Measurements from ENCODE around the gene IRGQ. TPM values are rescaled to one million over a fixed set of nuclear protein-coding genes. Genes with fewer than 3 reads are reported as not detected.

Gene IRGQ
- total RNA-seq, 1 donor from 2014 or later, result 53.5 TPM

- no peak for DNase-seq (ENCODE audit: low read depth, low spot score)
- Mint-ChIP-seq H3K9me3 (no peaks in the 10 kb centered on the region), H3K27ac (ENCODE audit: unreplicated experiment) (no peak overlapping the region), H3K4me3 (peak overlapping the region; percentile 80), H3K27me3 (ENCODE audit: low read depth) (no peaks in the 10 kb centered on the region), H3K36me3 (ENCODE audit: low read depth) (no peaks in the 10 kb centered on the region), H3K4me1 (peaks cover 59% of the 10 kb centered on the region)
- no peak for TF ChIP-seq CTCF (conservative IDR thresholded peaks at IDR 0.05)
Observed at GRCh38 chr19:43578787-43579186, 17.1 kb downstream of the IRGQ start.

DNA sequence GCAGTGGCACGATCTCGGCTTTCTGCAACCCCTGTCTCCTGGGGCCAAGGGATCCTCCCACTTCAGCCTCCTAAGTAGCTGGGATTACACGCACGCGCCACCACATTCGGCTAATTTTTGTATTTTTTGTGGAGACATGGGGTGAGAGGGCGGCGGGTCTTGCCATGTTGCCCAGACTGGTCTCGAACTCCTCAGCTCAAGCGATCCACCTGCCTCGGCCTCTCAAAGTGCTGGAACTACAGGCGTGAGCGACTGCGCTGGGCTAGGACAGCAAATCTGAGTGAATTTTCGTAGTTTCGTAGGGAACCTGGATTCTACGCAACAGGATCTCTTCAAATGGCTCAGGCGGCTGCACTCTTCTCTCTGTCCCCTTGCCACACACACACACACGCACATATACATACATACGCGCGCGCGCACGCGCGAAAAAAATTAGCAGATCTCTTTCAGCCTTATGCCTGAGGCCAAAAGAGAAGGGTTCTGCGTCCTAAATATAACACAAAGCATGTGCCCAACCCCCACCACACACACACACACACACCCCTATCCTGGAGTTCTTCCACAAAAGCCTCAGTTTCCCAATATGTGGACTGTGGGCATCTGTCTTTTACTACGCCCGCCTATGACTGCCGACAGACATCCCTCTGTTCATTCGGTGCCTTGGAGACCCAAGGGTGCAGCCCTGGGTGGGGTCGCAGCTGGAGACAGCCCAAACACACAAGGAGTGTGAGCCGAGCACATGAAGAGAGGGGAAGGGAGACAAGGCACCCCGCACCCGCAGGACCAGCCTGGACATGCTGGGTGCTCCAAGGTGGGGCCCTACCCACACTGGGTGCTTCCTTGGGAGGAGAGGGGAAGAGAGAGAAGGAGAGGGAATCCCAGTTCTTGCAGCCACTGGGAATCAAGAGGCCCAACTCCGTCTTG is 19.7 kb downstream of the IRGQ start:
- no peaks in the 10 kb centered on the region for H3K27me3 Mint-ChIP-seq (ENCODE audit: low read depth)
- peaks cover 59% of the 10 kb centered on the region for H3K4me1 Mint-ChIP-seq
- H3K36me3 Mint-ChIP-seq (ENCODE audit: low read depth), result no peaks in the 10 kb centered on the region
- no peak for TF ChIP-seq CTCF (conservative IDR thresholded peaks at IDR 0.05)
- peak overlapping the region; percentile 69 for H3K4me3 Mint-ChIP-seq
- DNase-seq (ENCODE audit: low read depth, low spot score), result no peak
- H3K9me3 Mint-ChIP-seq, result no peaks in the 10 kb centered on the region
- peak overlapping the region; percentile 97 for H3K27ac Mint-ChIP-seq (ENCODE audit: unreplicated experiment)

DNA sequence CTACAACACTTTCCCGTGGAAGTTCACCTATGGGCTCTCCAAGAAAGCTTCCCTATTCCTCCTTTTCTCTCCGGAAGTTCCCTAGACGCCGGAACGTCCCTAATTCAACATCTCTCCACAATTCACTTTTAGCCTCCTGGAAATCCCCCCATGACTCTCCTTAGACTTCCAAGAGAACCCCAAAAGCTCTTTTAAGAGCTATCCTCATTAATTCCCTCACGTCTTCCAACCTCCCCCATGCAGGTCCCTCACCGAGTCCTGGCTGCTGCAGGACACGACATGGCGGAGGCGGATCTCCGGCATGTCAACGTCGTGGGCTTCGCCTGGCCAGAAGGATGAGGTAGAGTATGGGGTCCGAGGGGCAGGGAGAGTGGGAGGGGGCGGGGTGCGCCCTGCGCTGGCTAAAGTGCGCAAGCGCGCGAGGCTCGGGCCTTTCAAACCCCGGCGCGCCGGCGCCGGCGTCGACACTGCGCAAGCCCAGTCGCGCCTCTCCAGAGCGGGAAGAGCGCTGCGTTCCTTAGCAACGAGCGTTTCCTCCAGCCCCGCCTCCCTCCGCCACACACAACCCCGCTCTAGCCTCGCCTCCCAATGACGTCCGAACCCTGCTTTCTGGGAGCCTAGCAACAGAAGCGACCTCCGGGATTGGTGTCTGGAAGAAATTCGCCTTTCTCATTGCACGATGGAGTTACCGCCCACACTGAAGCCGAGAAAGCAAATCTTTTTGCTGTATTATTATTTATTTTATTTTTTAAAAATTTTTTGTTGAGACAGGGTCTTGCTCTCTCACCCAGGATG is 20.6 kb downstream of the IRGQ start, which contains the start of the genes PINLYP and XRCC1:
TSS of gene PINLYP (plus strand) at position 646 of the 795 bp plus-strand sequence. CDS start 1,391 bp downstream, outside the sequence.
TSS of gene XRCC1 (minus strand) at position 372 of the 795 bp plus-strand sequence. CDS start at position 303, 69 bp downstream.
- no peaks in the 10 kb centered on the region for H3K9me3 Mint-ChIP-seq
- peaks cover 57% of the 10 kb centered on the region for H3K4me1 Mint-ChIP-seq
- peak within 1 kb of the TSS; percentile 94 for H3K4me3 Mint-ChIP-seq
- peak within 1 kb of the TSS; percentile 97 for H3K27ac Mint-ChIP-seq (ENCODE audit: unreplicated experiment)
- H3K36me3 Mint-ChIP-seq (ENCODE audit: low read depth), result no peaks in the 10 kb centered on the region
- no peak for TF ChIP-seq CTCF (conservative IDR thresholded peaks at IDR 0.05)
- no peaks in the 10 kb centered on the region for H3K27me3 Mint-ChIP-seq (ENCODE audit: low read depth)
- DNase-seq (ENCODE audit: low read depth, low spot score), result peak; percentile 91

GRCh38 chr19:43574424-43575155 is 21.3 kb downstream of the IRGQ start:
- TF ChIP-seq CTCF (conservative IDR thresholded peaks at IDR 0.05), result no peak
- peaks cover 55% of the 10 kb centered on the region for H3K4me1 Mint-ChIP-seq
- no peaks in the 10 kb centered on the region for H3K9me3 Mint-ChIP-seq
- H3K36me3 Mint-ChIP-seq (ENCODE audit: low read depth), result no peaks in the 10 kb centered on the region
- H3K27me3 Mint-ChIP-seq (ENCODE audit: low read depth), result no peaks in the 10 kb centered on the region
- DNase-seq (ENCODE audit: low read depth, low spot score), result no peak
- H3K4me3 Mint-ChIP-seq, result peak overlapping the region; percentile 94
- H3K27ac Mint-ChIP-seq (ENCODE audit: unreplicated experiment), result peak overlapping the region; percentile 89

DNA sequence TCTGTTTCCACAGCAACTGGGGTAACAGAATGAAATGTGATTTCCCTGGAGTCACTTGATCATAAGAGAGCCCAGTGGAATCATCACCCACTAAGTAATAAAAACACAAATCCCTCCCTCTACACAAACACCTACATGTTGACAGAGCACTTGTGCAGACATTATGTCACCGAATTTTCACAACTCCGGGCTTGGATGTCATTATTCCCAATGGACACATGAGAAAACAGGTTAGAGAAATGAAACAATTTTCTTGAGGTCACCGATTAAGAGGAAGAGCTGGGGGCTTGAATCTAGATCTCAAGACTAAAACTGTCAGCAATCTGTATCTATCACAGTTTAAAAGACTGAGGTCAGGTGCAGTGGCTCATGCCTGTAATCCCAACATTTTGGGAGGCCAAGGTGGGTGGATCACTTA is 23.8 kb downstream of the IRGQ start:
- H3K27ac Mint-ChIP-seq (ENCODE audit: unreplicated experiment), result peak overlapping the region; percentile 54
- H3K4me3 Mint-ChIP-seq, result peak overlapping the region; percentile 60
- TF ChIP-seq CTCF (conservative IDR thresholded peaks at IDR 0.05), result no peak

More for the DNA sequence above, 23.8 kb downstream of the IRGQ start:
- Mint-ChIP-seq H3K27me3 (ENCODE audit: low read depth) (no peaks in the 10 kb centered on the region), H3K4me1 (peaks cover 44% of the 10 kb centered on the region), H3K9me3 (no peaks in the 10 kb centered on the region), H3K36me3 (ENCODE audit: low read depth) (no peaks in the 10 kb centered on the region)
- no peak for DNase-seq (ENCODE audit: low read depth, low spot score)

Data from neural crest cell (in vitro differentiated cells).